Upper lobe of left lung (tissue), 4 donors: Measurements from ENCODE around the gene SYCE3.

Experiments
- EP300 ChIP-seq, 4 donors: sonication (generic); formaldehyde crosslinking; IDR thresholded peaks; one replicate each; pipeline ENCODE4 v1.5.1; 2017; ENCODE audit warnings: antibody characterized with exemption in 4 of 4, control low read depth in 2 of 4
- POLR2A ChIP-seq, 4 donors: fragments of 450-650 bp; IDR thresholded peaks; one replicate each; pipeline ENCODE4 v1.5.1; 2016 to 2017; ENCODE audit warnings: antibody characterized with exemption in 4 of 4, mild to moderate bottlenecking in 2 of 4
- POLR2AphosphoS5 ChIP-seq, 2 donors: sonication (generic); formaldehyde crosslinking; IDR thresholded peaks; one replicate each; pipeline ENCODE4 v1.5.1; 2017; ENCODE audit warnings: antibody characterized with exemption in 2 of 2
- TF ChIP-seq, protein P1 (sequence below), 6 experiments: fragments of 450-650 bp in 4 of 6; fragments of 200-600 bp in 2 of 6; sonication (generic) in 2 of 6; IDR thresholded peaks; one replicate each; pipeline ENCODE4 v1.5.1; 2016 to 2019; ENCODE audit warnings: antibody characterized with exemption in 6 of 6

- TF ChIP-seq POLR2A (IDR thresholded peaks at IDR 0.05) (no peak), POLR2AphosphoS5 (IDR thresholded peaks at IDR 0.05) (no peak), EP300 (IDR thresholded peaks at IDR 0.05) (no peak)
- TF ChIP-seq, protein P1, sequence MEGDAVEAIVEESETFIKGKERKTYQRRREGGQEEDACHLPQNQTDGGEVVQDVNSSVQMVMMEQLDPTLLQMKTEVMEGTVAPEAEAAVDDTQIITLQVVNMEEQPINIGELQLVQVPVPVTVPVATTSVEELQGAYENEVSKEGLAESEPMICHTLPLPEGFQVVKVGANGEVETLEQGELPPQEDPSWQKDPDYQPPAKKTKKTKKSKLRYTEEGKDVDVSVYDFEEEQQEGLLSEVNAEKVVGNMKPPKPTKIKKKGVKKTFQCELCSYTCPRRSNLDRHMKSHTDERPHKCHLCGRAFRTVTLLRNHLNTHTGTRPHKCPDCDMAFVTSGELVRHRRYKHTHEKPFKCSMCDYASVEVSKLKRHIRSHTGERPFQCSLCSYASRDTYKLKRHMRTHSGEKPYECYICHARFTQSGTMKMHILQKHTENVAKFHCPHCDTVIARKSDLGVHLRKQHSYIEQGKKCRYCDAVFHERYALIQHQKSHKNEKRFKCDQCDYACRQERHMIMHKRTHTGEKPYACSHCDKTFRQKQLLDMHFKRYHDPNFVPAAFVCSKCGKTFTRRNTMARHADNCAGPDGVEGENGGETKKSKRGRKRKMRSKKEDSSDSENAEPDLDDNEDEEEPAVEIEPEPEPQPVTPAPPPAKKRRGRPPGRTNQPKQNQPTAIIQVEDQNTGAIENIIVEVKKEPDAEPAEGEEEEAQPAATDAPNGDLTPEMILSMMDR (IDR thresholded peaks at IDR 0.05) = no peak
Observed at GRCh38 chr22:50517495-50518260, 45.0 kb downstream of the SYCE3 start.
